AG04449 (cell line): ENCODE measurements around the gene LPP.

Experiments used
- CTCF ChIA-PET: fragments of 350-600 bp; formaldehyde crosslinking; extraction: SDS; loops from one replicate; lab custom pipeline; 2021; ENCODE audit warnings: antibody characterized with exemption; lab: Yijun Ruan, JAX
- POLR2A ChIA-PET: fragments of 400-600, 350-600 bp; formaldehyde crosslinking; extraction: SDS; loops from one replicate; lab custom pipeline; 2020; ENCODE audit warnings: antibody characterized with exemption, inconsistent platforms; lab: Yijun Ruan, JAX
- DNase-seq: peaks from one replicate; pipeline ENCODE4 v3.0.0-alpha.2; 2010; ENCODE audit warnings: low read depth, low spot score
- H3K4me3 ChIP-seq: 2 replicates; pipeline ENCODE4 v1.5.1; 2011; ENCODE audit warnings: low read depth, mild to moderate bottlenecking, control low read depth, low read length
- CTCF ChIP-seq: IDR thresholded peaks from one replicate; pipeline ENCODE4 v1.5.1; 2011; ENCODE audit warnings: mild to moderate bottlenecking, moderate library complexity, low read length, control low read depth, inconsistent platforms; ENCODE audit not compliant: insufficient read depth; ENCODE audit errors: missing control alignments

The LPP gene

GRCh38 chr3:188510366-188510765 is 356.4 kb downstream of the LPP start:
- no peak for TF ChIP-seq CTCF
- ChIA-PET POLR2A (no interaction called here), CTCF (interaction anchor here (1.5 kb wide), 1 partner anchor 444 kb away, joined by 5 read pairs; no protein-coding TSS in a partner anchor)
- DNase-seq, result peak; percentile 47
- H3K4me3 ChIP-seq, result no peak overlapping the region

GRCh38 chr3:188513662-188514328 is 359.8 kb downstream of the LPP start:
- H3K4me3 ChIP-seq, result no peak overlapping the region
- ChIA-PET POLR2A (no interaction called here), CTCF (no interaction called here)
- no peak for DNase-seq
- TF ChIP-seq CTCF, result no peak

- POLR2A ChIA-PET, result no interaction called here
- CTCF ChIA-PET, result interaction anchor here (1.3 to 1.8 kb wide), 3 partner anchors 10 to 774 kb away, joined by 3 to 4 read pairs (median 4); no protein-coding TSS in a partner anchor
- TF ChIP-seq CTCF, result no peak
Observed at GRCh38 chr3:188516515-188516914, 362.6 kb downstream of the LPP start.

GRCh38 chr3:188518416-188518815 is 364.5 kb downstream of the LPP start:
- no peak overlapping the region for H3K4me3 ChIP-seq
- ChIA-PET POLR2A (no interaction called here), CTCF (interaction anchor here (1.1 kb wide), 1 partner anchor 777 kb away, joined by 3 read pairs; no protein-coding TSS in a partner anchor)
- no peak for TF ChIP-seq CTCF
- no peak for DNase-seq

More at GRCh38 chr3:188516515-188516914, 362.6 kb downstream of the LPP start:
- H3K4me3 ChIP-seq, result no peak overlapping the region
- DNase-seq, result no peak

GRCh38 chr3:188518835-188519452 is 365.0 kb downstream of the LPP start:
- DNase-seq, result no peak
- no peak for TF ChIP-seq CTCF
- ChIA-PET CTCF (interaction anchor here (1.1 kb wide), 1 partner anchor 778 kb away, joined by 3 read pairs; no protein-coding TSS in a partner anchor), POLR2A (no interaction called here)
- H3K4me3 ChIP-seq, result no peak overlapping the region

GRCh38 chr3:188520466-188520865 is 366.5 kb downstream of the LPP start:
- ChIA-PET CTCF (interaction anchor here (1.4 to 1.5 kb wide), 2 partner anchors 9 to 434 kb away, joined by 3 to 4 read pairs; no protein-coding TSS in a partner anchor), POLR2A (interaction anchor here (1.0 kb wide), 1 partner anchor 775 kb away, joined by 4 read pairs; the partner anchor contains the start of gene BCL6)
- TF ChIP-seq CTCF, result no peak
- no peak for DNase-seq
- no peak overlapping the region for H3K4me3 ChIP-seq
